NT2/D1 (cell line): ENCODE data around the gene SLC2A10.

ENCODE experiments used
- DNase-seq: peaks from one replicate; pipeline ENCODE4 v3.0.0-alpha.2; 2011; ENCODE audit warnings: low read depth, low spot score
- H3K27me3 ChIP-seq: 2 replicates; pipeline ENCODE4 v1.6.0; 2011; ENCODE audit warnings: mild to moderate bottlenecking; ENCODE audit not compliant: insufficient read length, insufficient read depth
- H3K36me3 ChIP-seq: 2 replicates; pipeline ENCODE4 v1.6.1; 2011; ENCODE audit warnings: mild to moderate bottlenecking, low read length, mixed read lengths; ENCODE audit not compliant: insufficient read depth, insufficient read length
- H3K4me1 ChIP-seq: 2 replicates; pipeline ENCODE4 v1.5.1; 2011; ENCODE audit not compliant: insufficient read depth, insufficient read length
- H3K4me3 ChIP-seq: 2 replicates; pipeline ENCODE4 v1.5.1; 2011; ENCODE audit warnings: low read depth; ENCODE audit not compliant: insufficient read length
- H3K9ac ChIP-seq: 2 replicates; pipeline ENCODE4 v1.6.0; 2011; ENCODE audit warnings: low read depth; ENCODE audit not compliant: insufficient read length
- H3K9me3 ChIP-seq: 2 replicates; pipeline ENCODE4 v1.5.1; 2011; ENCODE audit warnings: mild to moderate bottlenecking, low read length; ENCODE audit not compliant: insufficient read depth
- SUZ12 ChIP-seq: IDR thresholded peaks from 2 replicates; pipeline ENCODE4 v1.6.1; 2011; ENCODE audit not compliant: insufficient read length, insufficient read depth; ENCODE audit errors: extremely low read depth
- YY1 ChIP-seq: IDR thresholded peaks from 2 replicates; pipeline ENCODE4 v1.6.1; 2011; ENCODE audit not compliant: insufficient read length, insufficient read depth
- ZNF274 ChIP-seq: IDR thresholded peaks from 2 replicates; pipeline ENCODE4 v1.6.1; 2011; ENCODE audit warnings: mild to moderate bottlenecking, low read depth, low read length

The SLC2A10 gene

DNA sequence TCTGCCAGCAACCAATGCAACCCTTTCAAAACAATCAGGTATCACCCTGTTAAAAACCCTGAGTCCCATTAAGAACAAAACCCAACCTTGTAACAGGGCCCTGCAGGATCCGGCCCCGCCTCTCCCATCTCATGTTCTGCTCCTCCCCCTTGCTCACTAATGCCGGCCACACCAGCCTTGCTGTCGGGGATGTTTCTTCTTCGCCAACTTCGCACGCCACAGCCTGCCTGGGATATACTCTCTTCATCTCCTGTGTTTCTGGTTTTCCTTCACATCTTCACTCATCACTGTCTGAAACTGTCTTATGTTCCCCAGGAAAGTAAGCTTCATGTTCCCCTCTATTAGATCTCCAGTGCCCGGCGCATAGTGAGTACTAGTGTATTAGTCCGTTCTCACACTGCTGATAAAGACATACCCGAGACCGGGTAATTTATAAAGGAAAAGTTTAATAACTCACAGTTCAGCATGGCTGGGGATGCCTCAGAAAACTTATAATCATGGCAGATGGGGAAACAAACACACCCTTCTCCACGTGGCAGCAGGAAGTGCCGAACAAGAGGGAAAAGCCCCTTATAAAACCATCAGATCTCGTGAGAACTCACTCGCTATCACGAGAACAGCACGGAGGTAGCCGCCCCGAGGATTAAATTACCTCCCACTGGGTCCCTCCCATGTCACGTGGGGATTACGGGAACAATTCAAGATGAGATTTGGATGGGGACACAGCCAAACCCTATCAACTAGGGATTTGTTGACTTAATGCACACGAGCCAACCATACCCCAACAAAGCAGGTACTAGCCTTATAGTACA lies 25.3 kb upstream of the SLC2A10 start:
- Histone ChIP-seq H3K4me3 (no peak overlapping the region), H3K9ac (no peak overlapping the region), H3K27me3 (no peaks in the 10 kb centered on the region), H3K36me3 (peaks cover 35% of the 10 kb centered on the region), H3K4me1 (peaks cover 9% of the 10 kb centered on the region), H3K9me3 (0 out of 2 replicates have a peak, but pooled peaks cover 5% of the 10 kb centered on the region)
- no peak for DNase-seq
- TF ChIP-seq ZNF274 = no peak
- TF ChIP-seq YY1 = no peak
- no peak for TF ChIP-seq SUZ12

DNA sequence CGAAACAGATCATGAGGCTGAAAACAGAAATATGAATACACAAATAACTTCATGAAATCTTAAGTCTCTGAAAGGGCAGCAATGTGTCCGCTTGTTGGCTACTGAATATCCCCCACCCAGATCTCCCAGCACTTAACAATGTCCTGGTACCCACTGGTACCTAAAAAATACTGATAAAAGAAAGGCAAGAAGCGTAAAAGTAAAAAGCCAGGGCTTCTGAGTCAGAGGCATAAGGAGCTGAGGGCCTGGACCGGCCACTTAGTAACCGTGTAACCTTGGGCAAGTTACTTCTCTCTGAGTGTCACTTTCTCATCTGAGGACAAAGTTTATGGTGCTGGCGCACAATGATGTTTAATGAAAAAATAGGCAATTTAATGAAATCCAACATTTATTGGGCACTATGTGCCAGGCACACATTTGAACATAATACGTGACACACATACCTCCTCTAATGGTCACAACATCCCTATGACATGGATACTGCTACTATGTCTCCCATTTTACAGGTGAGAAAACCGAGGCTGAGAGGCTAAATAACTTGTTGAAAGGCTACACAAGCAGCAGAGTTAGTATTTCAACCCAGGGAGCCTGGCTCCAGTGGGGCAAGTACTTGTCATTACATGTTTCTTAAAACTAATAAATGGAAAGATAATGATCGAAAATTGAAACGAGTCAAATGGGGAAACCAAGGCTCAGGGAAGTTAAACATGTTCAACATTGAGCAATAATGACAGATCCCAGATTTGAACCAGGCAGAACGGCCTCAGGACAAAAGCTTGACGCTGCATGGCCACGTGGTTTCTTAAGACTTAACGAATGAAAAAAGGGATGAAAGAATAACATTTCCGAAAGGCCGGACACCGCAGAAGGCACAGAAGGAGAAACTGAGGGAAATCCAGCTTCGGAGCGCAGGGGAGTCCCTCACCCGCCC lies 21.0 kb upstream of the SLC2A10 start:
- no peak for DNase-seq
- H3K9ac ChIP-seq = peak overlapping the region; percentile 98
- no peak for TF ChIP-seq YY1
- no peak for TF ChIP-seq SUZ12
- no peak for TF ChIP-seq ZNF274
- peak overlapping the region; percentile 84 for H3K4me3 ChIP-seq
- 0 out of 2 replicates have a peak, but pooled peaks cover 5% of the 10 kb centered on the region for H3K9me3 ChIP-seq
- no peaks in the 10 kb centered on the region for H3K27me3 ChIP-seq
- peaks cover 28% of the 10 kb centered on the region for H3K36me3 ChIP-seq
- peaks cover 3% of the 10 kb centered on the region for H3K4me1 ChIP-seq

DNA sequence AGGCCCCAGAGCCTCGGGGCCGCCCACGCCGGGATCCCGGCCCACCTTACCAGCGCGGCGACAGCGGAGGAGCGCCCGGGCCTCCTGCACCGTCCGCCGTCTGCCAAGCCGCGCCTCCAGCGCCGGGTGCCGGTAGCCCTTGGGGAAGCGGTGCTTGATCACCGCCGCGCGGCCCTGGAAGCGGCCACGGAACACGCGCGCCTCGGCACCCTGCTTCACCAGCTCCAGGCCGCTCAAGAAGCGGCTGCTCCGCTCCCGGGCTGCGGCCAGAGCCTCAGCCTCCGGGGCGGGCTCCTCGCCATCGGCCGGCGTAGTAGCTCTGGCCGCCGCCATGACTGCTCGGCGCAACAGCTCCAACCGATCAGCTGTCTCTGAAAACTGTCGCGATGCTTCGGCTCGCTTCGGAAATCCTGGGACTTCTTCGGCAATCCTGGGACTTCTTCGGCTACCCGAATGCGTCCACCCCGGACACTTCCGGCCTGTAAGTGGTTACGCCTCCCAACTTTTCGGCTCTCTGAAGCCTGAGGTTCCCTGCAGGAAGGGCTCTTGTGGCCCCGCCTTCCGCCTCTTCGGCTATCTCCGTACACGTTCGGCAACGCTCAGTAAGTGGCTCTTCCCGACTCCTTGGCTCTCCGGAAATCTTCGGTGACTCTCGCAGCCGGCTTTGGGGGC lies 20.2 kb upstream of the SLC2A10 start, which contains the start of gene TP53RK:
Gene TP53RK, minus strand, starts transcription at position 363 of the 672 bp plus-strand sequence. Its CDS starts 30 bp downstream, at position 333.
- 0 out of 2 replicates have a peak, but pooled peaks cover 5% of the 10 kb centered on the region for H3K9me3 ChIP-seq
- peak within 1 kb of the TSS; percentile 98 for H3K9ac ChIP-seq
- H3K36me3 ChIP-seq = peaks cover 28% of the 10 kb centered on the region
- H3K4me3 ChIP-seq = peak within 1 kb of the TSS; percentile 84
- H3K4me1 ChIP-seq = no peaks in the 10 kb centered on the region
- DNase-seq = peak; percentile 100
- no peaks in the 10 kb centered on the region for H3K27me3 ChIP-seq
- TF ChIP-seq ZNF274 (no peak), SUZ12 (no peak), YY1 (peak; percentile 78)

DNA sequence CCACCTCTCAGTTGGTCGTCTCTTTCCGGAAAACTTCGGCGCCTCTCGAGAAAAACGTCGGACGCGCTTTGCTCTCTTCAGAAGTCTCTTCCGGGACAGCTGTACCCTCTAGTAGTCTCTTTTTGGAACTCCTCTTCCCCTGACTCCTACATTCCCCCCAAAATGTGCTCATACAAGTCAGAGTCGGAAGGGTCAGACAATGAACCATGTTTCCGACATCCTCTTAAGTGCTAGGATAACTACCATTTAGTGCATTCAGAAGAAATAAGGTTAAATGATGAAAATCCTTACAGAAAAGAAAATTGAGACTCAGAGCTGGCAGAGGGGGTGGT lies 19.7 kb upstream of the SLC2A10 start:
- no peaks in the 10 kb centered on the region for H3K4me1 ChIP-seq
- peak overlapping the region; percentile 23 for H3K4me3 ChIP-seq
- 0 out of 2 replicates have a peak, but pooled peaks cover 4% of the 10 kb centered on the region for H3K9me3 ChIP-seq
- H3K27me3 ChIP-seq = no peaks in the 10 kb centered on the region
- no peak for TF ChIP-seq YY1
- TF ChIP-seq SUZ12 = no peak
- no peak for TF ChIP-seq ZNF274
- DNase-seq = no peak
- peak overlapping the region; percentile 84 for H3K9ac ChIP-seq
- H3K36me3 ChIP-seq = peaks cover 25% of the 10 kb centered on the region

DNA sequence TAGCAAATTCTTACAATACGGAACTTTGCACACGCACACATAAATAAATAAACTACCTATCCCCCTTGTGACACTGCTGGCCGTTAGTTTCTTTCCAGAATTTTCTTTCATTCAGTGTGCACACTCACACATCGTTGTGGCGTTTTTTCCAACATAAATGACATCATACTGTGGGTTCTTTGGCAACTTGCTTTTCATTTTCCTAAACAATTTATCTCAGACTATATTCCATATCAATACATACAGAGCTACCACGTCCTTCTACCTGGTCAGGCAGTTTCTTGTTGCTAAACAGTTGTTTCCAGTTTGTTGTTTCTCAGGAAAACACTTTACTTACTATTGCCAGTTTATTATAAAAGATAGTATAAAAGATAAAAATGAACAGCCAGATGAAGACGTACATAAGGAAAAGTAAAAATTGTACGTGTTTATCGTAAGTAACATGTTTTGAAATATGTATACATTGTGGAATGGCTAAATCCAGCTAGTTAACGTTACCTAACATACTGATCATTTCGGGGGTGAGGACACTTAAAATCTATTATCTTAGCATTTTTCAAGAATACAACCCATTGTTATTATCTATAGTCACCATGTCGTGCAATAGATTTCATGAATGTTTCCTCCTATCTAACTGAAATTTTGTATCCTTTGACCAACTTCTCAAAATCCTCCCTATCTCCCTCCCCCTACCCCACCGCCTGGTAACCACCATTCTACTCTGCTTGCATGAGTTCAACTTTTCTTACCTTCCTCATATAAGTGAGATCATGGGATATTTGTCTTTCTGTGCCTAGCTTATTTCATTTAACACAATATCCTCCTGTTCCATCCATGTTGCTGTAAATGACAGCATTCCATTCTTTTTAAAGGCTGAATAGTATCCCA lies 19.0 kb upstream of the SLC2A10 start:
- Histone ChIP-seq H3K9me3 (no peaks in the 10 kb centered on the region), H3K36me3 (peaks cover 20% of the 10 kb centered on the region), H3K4me3 (peak overlapping the region; percentile 23), H3K9ac (peak overlapping the region; percentile 84), H3K27me3 (no peaks in the 10 kb centered on the region), H3K4me1 (no peaks in the 10 kb centered on the region)
- TF ChIP-seq YY1 = no peak
- TF ChIP-seq SUZ12 = no peak
- TF ChIP-seq ZNF274 = no peak
- DNase-seq = no peak

DNA sequence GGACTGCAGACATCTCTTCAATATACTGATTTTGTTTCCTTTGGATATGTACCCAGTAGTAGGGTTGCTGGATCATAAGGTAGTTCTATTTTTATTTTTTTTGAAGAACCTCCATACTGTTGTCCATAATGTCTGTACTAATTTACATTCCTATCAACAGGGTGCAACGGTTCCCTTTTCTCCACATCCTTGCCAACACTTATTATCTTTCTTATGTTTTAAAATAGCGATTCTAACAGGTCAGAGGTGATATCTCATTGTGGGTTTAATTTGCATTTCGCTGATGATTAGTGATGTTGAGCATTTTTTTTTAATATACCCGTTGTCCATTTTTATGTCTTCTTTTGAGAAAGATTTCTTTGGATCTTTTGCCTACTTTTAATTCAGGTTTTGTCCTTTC lies 18.3 kb upstream of the SLC2A10 start:
- Histone ChIP-seq H3K9me3 (no peaks in the 10 kb centered on the region), H3K4me1 (no peaks in the 10 kb centered on the region), H3K9ac (no peak overlapping the region), H3K36me3 (peaks cover 12% of the 10 kb centered on the region), H3K27me3 (no peaks in the 10 kb centered on the region), H3K4me3 (no peak overlapping the region)
- TF ChIP-seq SUZ12 (no peak), YY1 (no peak), ZNF274 (no peak)
- DNase-seq = no peak
